ENCODE measurements around the gene LRRC25. TPM values are rescaled to one million over a fixed set of nuclear protein-coding genes. Genes with fewer than 3 reads are reported as not detected.

LRRC25 gene
- total RNA-seq: 10 to 100 TPM in 3 of 4 donors, 1 to 10 TPM in 1; 8.3 to 32.0 (median 18.7) TPM

- no peak for TF ChIP-seq CTCF (IDR thresholded peaks at IDR 0.05; ENCODE audit: low read depth)
Measured at GRCh38 chr19:18397242-18398202, at the start of gene LRRC25. TSS of gene LRRC25 (minus strand) at chr19:18397622. CDS start at chr19:18396963, 659 bp downstream.

GRCh38 chr19:18446811-18447359 is 49.5 kb upstream of the LRRC25 start:
- TF ChIP-seq CTCF (IDR thresholded peaks at IDR 0.05; ENCODE audit: low read depth): no peak

- TF ChIP-seq CTCF (IDR thresholded peaks at IDR 0.05; ENCODE audit: low read depth): no peak
Measured at GRCh38 chr19:18446145-18446810, 48.9 kb upstream of the LRRC25 start.

- TF ChIP-seq CTCF (IDR thresholded peaks at IDR 0.05; ENCODE audit: low read depth): no peak
Measured at GRCh38 chr19:18445262-18445948, 48.0 kb upstream of the LRRC25 start.

GRCh38 chr19:18444513-18444912 is 47.1 kb upstream of the LRRC25 start:
- TF ChIP-seq CTCF (IDR thresholded peaks at IDR 0.05; ENCODE audit: low read depth): no peak

GRCh38 chr19:18443831-18444230 is 46.4 kb upstream of the LRRC25 start:
- TF ChIP-seq CTCF (IDR thresholded peaks at IDR 0.05; ENCODE audit: low read depth): no peak

Data from subcutaneous adipose tissue (tissue), 4 donors.